Endodermal cell (in vitro differentiated cells): ENCODE measurements around the gene FAM120B. TPM values are rescaled to one million over a fixed set of nuclear protein-coding genes. Genes with fewer than 3 reads are reported as not detected.

Source experiments
- DNase-seq: peaks from one replicate; pipeline ENCODE4 v3.0.0-alpha.2; 2017
- H3K27ac ChIP-seq: 2 replicates; pipeline ENCODE4 v1.5.1; 2013; ENCODE audit warnings: mild to moderate bottlenecking, low read depth, low read length, moderate library complexity
- H3K27me3 ChIP-seq: 2 replicates; pipeline ENCODE4 v1.6.1; 2013; ENCODE audit warnings: mild to moderate bottlenecking, low read length, moderate library complexity; ENCODE audit not compliant: insufficient read depth, control insufficient read depth, poor library complexity, severe bottlenecking
- H3K36me3 ChIP-seq: 2 replicates; pipeline ENCODE4 v1.7.0; 2013; ENCODE audit warnings: mild to moderate bottlenecking, low read length, moderate library complexity; ENCODE audit not compliant: control insufficient read depth, insufficient read depth
- H3K4me1 ChIP-seq: one replicate; pipeline ENCODE4 v1.7.0; 2013; ENCODE audit warnings: low read length; ENCODE audit not compliant: control insufficient read depth, insufficient read depth
- H3K4me3 ChIP-seq: 2 replicates; pipeline ENCODE4 v1.5.1; 2013; ENCODE audit warnings: mild to moderate bottlenecking, low read length, moderate library complexity
- H3K9ac ChIP-seq: 2 replicates; pipeline ENCODE4 v1.6.1; 2013; ENCODE audit warnings: mild to moderate bottlenecking, low read length, moderate library complexity; ENCODE audit not compliant: poor library complexity, severe bottlenecking; ENCODE audit errors: extremely low read depth
- H3K9me3 ChIP-seq: 2 replicates; pipeline ENCODE4 v1.6.1; 2013; ENCODE audit warnings: mild to moderate bottlenecking, low read length, moderate library complexity; ENCODE audit not compliant: control insufficient read depth
- H3K27ac Mint-ChIP-seq: 2 replicates; pipeline ENCODE4 v1.8.0; 2020; ENCODE audit warnings: mixed read lengths
- H3K27me3 Mint-ChIP-seq: 2 replicates; pipeline ENCODE4 v1.8.0; 2021; ENCODE audit warnings: mild to moderate bottlenecking, mixed read lengths; ENCODE audit not compliant: insufficient read depth
- H3K36me3 Mint-ChIP-seq: 2 replicates; pipeline ENCODE4 v1.8.0; 2020; ENCODE audit warnings: low read depth, mixed read lengths
- H3K4me1 Mint-ChIP-seq: 2 replicates; pipeline ENCODE4 v1.8.0; 2020; ENCODE audit warnings: mixed read lengths
- H3K4me3 Mint-ChIP-seq: 2 replicates; pipeline ENCODE4 v1.8.0; 2020; ENCODE audit warnings: mild to moderate bottlenecking, moderate library complexity, mixed read lengths
- H3K9me3 Mint-ChIP-seq: 2 replicates; pipeline ENCODE4 v1.8.0; 2020; ENCODE audit warnings: mild to moderate bottlenecking, mixed read lengths
- WGBS, 2 experiments: methylation state at CpG; one replicate each; pipeline versions ENCODE4 v1.1.5 to v1.1.7; 2013; ENCODE audit warnings: missing lambda C conversion rate in 2 of 2, mixed read lengths in 1 of 2; ENCODE audit not compliant: insufficient coverage in 1 of 2, insufficient read length in 1 of 2; 5-methylcytosine and 5-hydroxymethylcytosine counted together
- microRNA-seq: library from miRNA; unstranded; fragments of <30 nt; microRNA quantifications from one replicate; pipeline ENCODE4 v1.2.0, GENCODE V29; 2020; ENCODE audit warnings: borderline microRNAs expressed
- total RNA-seq, 2 donors: library from RNA; stranded (reverse); fragmentation: NEBNext Ultra II Directional in 1 of 2; extraction: Animal tissue kit (Norgen Biotek cat#: 25700) in 1 of 2; gene quantifications; 2 replicates in 1 of 2; 3 replicates in 1 of 2; pipeline ENCODE4 v1.2.1, GENCODE V29; 2021
- TF ChIP-seq, protein P1 (sequence below): fragments of 200-600 bp; sonication (generic); conservative IDR thresholded peaks from 2 replicates; pipeline ENCODE4 v1.5.0; 2021; ENCODE audit warnings: antibody characterized with exemption, mild to moderate bottlenecking

Gene FAM120B
- total RNA-seq, 2 donors from 2014 or later: 25.7 to 27.5 TPM

DNA sequence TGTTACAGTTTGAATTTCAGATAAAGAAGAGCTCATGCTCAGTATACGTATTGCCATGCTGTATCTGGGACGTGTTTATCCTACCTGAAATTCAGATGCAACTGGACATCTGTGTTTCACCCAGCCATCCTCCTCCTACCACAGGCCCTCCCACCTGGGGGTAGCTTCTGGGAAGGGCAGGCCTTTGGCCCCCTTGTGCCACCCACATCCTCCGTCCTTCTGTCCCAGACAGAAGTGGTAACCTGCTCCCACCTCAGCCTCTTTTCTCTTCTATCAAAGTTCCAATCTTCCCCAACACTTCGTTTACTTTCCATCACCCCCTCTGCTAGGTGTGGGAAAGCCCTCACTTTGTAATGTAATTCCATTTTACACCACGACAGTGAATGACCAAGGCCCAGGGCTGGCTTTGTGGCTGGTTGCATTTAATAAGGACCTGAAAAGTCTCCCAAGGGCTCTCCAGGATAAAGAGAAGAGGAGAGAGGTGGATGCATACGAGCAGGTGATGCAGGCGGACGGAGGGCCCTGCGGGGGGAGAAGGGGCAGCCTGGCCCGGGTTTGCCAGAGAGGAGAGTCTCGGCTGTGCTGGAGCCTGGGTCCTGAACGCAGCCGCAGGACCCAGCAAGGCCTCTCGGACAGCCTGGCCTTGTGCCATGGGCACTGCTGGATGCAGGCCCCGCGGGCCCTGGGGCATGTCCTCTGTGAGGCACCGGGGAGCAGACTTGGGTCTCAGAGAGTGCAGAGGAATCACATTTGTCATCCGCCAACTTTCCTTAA, 148.1 kb downstream of the FAM120B start:
- Mint-ChIP-seq H3K4me1 (no peaks in the 10 kb centered on the region), H3K4me3 (no peak overlapping the region), H3K9me3 (no peaks in the 10 kb centered on the region), H3K36me3 (no peaks in the 10 kb centered on the region), H3K27ac (no peak overlapping the region), H3K27me3 (peaks cover 3% of the 10 kb centered on the region)
- H3K4me3 ChIP-seq: no peak overlapping the region
- H3K27ac ChIP-seq: no peak overlapping the region
- DNase-seq: peak; percentile 48
- H3K4me1 ChIP-seq: no peaks in the 10 kb centered on the region
- TF ChIP-seq, protein P1, sequence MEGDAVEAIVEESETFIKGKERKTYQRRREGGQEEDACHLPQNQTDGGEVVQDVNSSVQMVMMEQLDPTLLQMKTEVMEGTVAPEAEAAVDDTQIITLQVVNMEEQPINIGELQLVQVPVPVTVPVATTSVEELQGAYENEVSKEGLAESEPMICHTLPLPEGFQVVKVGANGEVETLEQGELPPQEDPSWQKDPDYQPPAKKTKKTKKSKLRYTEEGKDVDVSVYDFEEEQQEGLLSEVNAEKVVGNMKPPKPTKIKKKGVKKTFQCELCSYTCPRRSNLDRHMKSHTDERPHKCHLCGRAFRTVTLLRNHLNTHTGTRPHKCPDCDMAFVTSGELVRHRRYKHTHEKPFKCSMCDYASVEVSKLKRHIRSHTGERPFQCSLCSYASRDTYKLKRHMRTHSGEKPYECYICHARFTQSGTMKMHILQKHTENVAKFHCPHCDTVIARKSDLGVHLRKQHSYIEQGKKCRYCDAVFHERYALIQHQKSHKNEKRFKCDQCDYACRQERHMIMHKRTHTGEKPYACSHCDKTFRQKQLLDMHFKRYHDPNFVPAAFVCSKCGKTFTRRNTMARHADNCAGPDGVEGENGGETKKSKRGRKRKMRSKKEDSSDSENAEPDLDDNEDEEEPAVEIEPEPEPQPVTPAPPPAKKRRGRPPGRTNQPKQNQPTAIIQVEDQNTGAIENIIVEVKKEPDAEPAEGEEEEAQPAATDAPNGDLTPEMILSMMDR: no peak
- 84 to 87% methylated on average over 12 to 18 of the region's 18 CpGs for WGBS, 2 experiments
- H3K27me3 ChIP-seq: no peaks in the 10 kb centered on the region
- H3K9ac ChIP-seq: no peak overlapping the region
- no peaks in the 10 kb centered on the region for H3K36me3 ChIP-seq
- peaks cover 5% of the 10 kb centered on the region for H3K9me3 ChIP-seq

- H3K27ac ChIP-seq: no peak overlapping the region
- H3K4me1 ChIP-seq: no peaks in the 10 kb centered on the region
- Mint-ChIP-seq H3K9me3 (no peaks in the 10 kb centered on the region), H3K4me3 (no peak overlapping the region), H3K27me3 (peaks cover 5% of the 10 kb centered on the region), H3K4me1 (no peaks in the 10 kb centered on the region), H3K27ac (no peak overlapping the region), H3K36me3 (no peaks in the 10 kb centered on the region)
- no peaks in the 10 kb centered on the region for H3K36me3 ChIP-seq
- TF ChIP-seq, protein P1: no peak
- WGBS, 2 experiments: 92 to 95% methylated on average over 21 to 26 of the region's 26 CpGs
- peaks cover 5% of the 10 kb centered on the region for H3K9me3 ChIP-seq
- no peak overlapping the region for H3K9ac ChIP-seq
- no peaks in the 10 kb centered on the region for H3K27me3 ChIP-seq
- no peak overlapping the region for H3K4me3 ChIP-seq
- DNase-seq: peak; percentile 34
Measured at GRCh38 chr6:170455335-170455979, 148.9 kb downstream of the FAM120B start.

- H3K4me3 Mint-ChIP-seq: no peak overlapping the region
- H3K27ac Mint-ChIP-seq: no peak overlapping the region
- TF ChIP-seq, protein P1: no peak
Measured at GRCh38 chr6:170456334-170456733, 149.8 kb downstream of the FAM120B start.

More at GRCh38 chr6:170456334-170456733, 149.8 kb downstream of the FAM120B start:
- no peak overlapping the region for H3K9ac ChIP-seq
- peaks cover 5% of the 10 kb centered on the region for H3K27me3 Mint-ChIP-seq
- H3K27ac ChIP-seq: no peak overlapping the region
- H3K36me3 ChIP-seq: no peaks in the 10 kb centered on the region
- no peaks in the 10 kb centered on the region for H3K4me1 ChIP-seq
- no peaks in the 10 kb centered on the region for H3K27me3 ChIP-seq
- 81 to 86% methylated on average over 6 to 9 of the region's 9 CpGs for WGBS, 2 experiments
- H3K36me3 Mint-ChIP-seq: no peaks in the 10 kb centered on the region
- no peaks in the 10 kb centered on the region for H3K9me3 Mint-ChIP-seq
- H3K4me3 ChIP-seq: no peak overlapping the region
- no peak for DNase-seq
- H3K9me3 ChIP-seq: peaks cover 5% of the 10 kb centered on the region
- no peaks in the 10 kb centered on the region for H3K4me1 Mint-ChIP-seq

Small RNAs within 50 kb of the gene (microRNA-seq; reads per million reads assigned to microRNA genes)
- not detected for gene MIR4644

Other genes starting within 250 kb of the FAM120B start
- 1 to 10 TPM; 3.1 to 3.6 TPM for gene DLL1, start 15.7 kb upstream of the FAM120B start, total RNA-seq
- 100 to 1,000 TPM; 239 to 243 TPM for gene PSMB1, start 246.5 kb downstream of the FAM120B start, total RNA-seq
- gene TBP, start 247.6 kb downstream of the FAM120B start, total RNA-seq: 10 to 100 TPM; 21.6 to 28.0 TPM